A673 (cell line): Measurements from ENCODE around the gene PIEZO1.

Source experiments
- EZH2 ChIP-seq: fragments of 200-600 bp; sonication (generic); IDR thresholded peaks from 2 replicates; pipeline ENCODE4 v1.6.1; 2017; ENCODE audit warnings: borderline replicate concordance, low read depth, mild to moderate bottlenecking, mixed read lengths, antibody characterized with exemption, low read length; ENCODE audit not compliant: poor library complexity, severe bottlenecking
- TF ChIP-seq, protein P1 (sequence below): fragments of 300-800, 200-600 bp; sonication (generic); conservative IDR thresholded peaks from 2 replicates; pipeline ENCODE4 v1.5.1; 2017; ENCODE audit warnings: low read depth, mild to moderate bottlenecking, antibody characterized with exemption, low read length, moderate library complexity, mixed read lengths

DNA sequence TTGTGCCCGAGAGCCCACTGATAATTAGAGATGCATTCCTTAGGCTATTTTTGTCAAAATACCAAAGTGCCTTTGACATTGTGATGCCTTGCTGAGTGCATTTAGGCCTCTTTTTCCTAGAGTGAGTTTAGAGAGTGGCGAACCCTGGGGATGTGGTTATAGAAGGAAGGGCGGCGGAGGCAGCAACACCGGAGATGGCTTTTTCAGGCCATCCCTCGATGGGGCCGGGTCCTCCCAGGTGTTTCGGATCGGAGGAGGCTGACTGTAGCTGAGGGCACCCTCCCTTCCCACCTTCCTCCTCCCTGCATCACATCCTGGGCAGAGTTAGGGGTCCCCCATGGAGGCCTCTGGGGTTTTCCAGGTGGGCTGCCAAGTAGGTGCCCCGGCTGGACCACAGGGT, 92.2 kb downstream of the PIEZO1 start:
- TF ChIP-seq, protein P1, sequence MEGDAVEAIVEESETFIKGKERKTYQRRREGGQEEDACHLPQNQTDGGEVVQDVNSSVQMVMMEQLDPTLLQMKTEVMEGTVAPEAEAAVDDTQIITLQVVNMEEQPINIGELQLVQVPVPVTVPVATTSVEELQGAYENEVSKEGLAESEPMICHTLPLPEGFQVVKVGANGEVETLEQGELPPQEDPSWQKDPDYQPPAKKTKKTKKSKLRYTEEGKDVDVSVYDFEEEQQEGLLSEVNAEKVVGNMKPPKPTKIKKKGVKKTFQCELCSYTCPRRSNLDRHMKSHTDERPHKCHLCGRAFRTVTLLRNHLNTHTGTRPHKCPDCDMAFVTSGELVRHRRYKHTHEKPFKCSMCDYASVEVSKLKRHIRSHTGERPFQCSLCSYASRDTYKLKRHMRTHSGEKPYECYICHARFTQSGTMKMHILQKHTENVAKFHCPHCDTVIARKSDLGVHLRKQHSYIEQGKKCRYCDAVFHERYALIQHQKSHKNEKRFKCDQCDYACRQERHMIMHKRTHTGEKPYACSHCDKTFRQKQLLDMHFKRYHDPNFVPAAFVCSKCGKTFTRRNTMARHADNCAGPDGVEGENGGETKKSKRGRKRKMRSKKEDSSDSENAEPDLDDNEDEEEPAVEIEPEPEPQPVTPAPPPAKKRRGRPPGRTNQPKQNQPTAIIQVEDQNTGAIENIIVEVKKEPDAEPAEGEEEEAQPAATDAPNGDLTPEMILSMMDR: no peak
- no peak for TF ChIP-seq EZH2
